ENCODE results near the gene NOP14.

NOP14 gene

DNA sequence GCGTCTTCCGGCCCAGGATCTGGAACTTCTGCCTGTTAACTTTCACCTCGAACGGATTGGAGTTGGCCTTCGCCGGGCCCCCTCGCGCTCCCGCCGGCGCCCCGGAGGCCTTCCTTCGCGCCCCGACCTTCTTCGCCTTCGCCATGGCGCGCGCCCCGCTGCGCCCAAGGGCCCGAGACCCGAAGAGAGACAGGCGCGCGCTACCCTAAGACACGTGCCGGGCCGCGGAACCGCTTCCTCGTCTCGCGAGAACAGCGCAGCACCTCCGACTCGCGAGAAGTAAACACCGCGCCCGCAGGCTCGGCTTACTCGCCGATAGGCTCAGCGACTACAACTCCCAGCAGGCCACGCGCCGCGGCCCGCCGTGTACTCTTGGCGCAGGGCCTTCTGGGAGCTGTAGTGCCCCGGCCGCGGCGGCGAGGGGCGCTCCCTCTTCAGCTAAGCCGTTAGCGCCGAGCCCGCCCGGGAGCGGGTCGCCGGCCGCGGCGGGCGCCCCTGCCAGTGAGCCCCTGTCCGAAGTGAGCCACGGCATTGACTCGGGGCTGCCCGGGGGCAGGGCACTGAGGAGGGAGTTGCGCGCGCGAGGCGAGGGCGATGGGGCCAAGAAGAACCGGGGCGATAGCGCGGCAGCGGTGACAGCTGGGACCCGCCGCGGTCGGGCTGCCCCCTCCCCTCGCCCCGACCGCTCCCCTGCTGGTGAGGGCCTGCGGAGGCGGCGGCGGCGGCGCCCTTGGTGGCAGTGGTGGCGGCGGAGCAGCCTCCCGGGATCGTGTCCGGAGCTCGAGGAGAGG, at the start of gene NOP14, which contains the start of gene GRK4:
Gene NOP14 (minus strand): TSS at position 232 of the 791 bp plus-strand sequence. CDS start 87 bp downstream, at position 145.
Gene GRK4 (plus strand): TSS at position 397 of the 791 bp plus-strand sequence. CDS start 500 bp downstream, outside the sequence.
- H3K9me2 ChIP-seq (replicated peaks; ENCODE audit: control insufficient read depth, low read length): no peaks in the 10 kb centered on the region
- TF ChIP-seq EZH2phosphoT487 (IDR thresholded peaks at IDR 0.05; ENCODE audit: borderline replicate concordance, low read length): no peak
- TF ChIP-seq, protein P1, sequence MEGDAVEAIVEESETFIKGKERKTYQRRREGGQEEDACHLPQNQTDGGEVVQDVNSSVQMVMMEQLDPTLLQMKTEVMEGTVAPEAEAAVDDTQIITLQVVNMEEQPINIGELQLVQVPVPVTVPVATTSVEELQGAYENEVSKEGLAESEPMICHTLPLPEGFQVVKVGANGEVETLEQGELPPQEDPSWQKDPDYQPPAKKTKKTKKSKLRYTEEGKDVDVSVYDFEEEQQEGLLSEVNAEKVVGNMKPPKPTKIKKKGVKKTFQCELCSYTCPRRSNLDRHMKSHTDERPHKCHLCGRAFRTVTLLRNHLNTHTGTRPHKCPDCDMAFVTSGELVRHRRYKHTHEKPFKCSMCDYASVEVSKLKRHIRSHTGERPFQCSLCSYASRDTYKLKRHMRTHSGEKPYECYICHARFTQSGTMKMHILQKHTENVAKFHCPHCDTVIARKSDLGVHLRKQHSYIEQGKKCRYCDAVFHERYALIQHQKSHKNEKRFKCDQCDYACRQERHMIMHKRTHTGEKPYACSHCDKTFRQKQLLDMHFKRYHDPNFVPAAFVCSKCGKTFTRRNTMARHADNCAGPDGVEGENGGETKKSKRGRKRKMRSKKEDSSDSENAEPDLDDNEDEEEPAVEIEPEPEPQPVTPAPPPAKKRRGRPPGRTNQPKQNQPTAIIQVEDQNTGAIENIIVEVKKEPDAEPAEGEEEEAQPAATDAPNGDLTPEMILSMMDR (IDR thresholded peaks at IDR 0.05; ENCODE audit: low read depth, low read length, poor library complexity, severe bottlenecking): no peak
- peaks cover 8% of the 10 kb centered on the region; the same call in 1 of the 2 replicates for H3F3A ChIP-seq (ENCODE audit: control insufficient read depth, insufficient read depth)
- peaks cover 51% of the 10 kb centered on the region for H3K79me2 ChIP-seq (ENCODE audit: control insufficient read depth, low read length)
- H3K27ac ChIP-seq (ENCODE audit: low read depth, low read length): peak within 1 kb of the TSS; percentile 70
- H3K4me3 ChIP-seq (ENCODE audit: low read length): peak within 1 kb of the TSS; percentile 91
- peaks cover 15% of the 10 kb centered on the region for H4K20me1 ChIP-seq (ENCODE audit: control insufficient read depth, insufficient read depth, low read depth, low read length)
- H3K9me3 ChIP-seq (ENCODE audit: control insufficient read depth, insufficient read depth, low read length): no peaks in the 10 kb centered on the region
- peak within 1 kb of the TSS; percentile 77 for H3K4me2 ChIP-seq (ENCODE audit: low read length)
- peaks cover 39% of the 10 kb centered on the region for H3K36me3 ChIP-seq (ENCODE audit: control insufficient read depth, low read length)
- H3K27me3 ChIP-seq (ENCODE audit: control insufficient read depth, low read length): no peaks in the 10 kb centered on the region
- peaks cover 21% of the 10 kb centered on the region for H3K4me1 ChIP-seq (ENCODE audit: control insufficient read depth, low read length)

DNA sequence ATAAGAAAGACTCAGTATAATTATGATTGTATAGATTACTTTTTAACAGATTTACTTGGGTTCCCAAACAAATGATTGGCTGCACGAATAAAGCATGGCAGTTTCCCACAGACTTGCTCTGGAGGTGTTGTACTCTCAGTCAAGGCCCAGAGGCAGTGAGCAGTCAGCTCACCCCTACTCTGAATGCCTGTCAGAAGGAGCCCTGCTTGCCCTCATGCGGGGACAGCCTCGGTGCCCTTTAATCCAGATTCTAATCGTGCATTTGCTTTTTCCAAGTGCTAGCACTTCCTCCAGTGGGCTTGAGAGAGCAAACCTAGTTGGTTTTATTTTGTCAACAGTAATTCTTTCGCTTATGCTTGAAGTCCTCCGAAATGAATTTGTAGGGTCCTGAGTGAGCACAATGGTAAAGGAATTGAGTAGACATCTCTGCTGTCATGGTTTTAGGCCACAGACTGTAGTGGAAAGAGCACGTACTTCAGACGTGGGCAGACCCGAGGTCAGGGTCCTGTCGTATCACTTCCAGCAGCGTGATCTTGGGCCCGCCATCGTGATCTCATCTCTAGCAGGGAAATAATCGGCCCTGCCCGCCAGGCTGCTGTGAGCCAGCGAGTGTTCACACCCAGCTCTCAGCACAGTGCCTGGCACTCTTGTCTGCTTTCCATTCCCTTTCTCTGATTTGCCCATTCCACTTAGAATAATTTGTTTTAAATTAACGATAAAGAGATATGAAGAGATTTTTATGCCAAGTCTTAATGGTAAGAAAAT, 48.4 kb upstream of the NOP14 start:
- no peaks in the 10 kb centered on the region for H3K4me1 ChIP-seq (ENCODE audit: control insufficient read depth, low read length)
- H3K9me3 ChIP-seq (ENCODE audit: control insufficient read depth, insufficient read depth, low read length): no peaks in the 10 kb centered on the region
- no peaks in the 10 kb centered on the region for H3K79me2 ChIP-seq (ENCODE audit: control insufficient read depth, low read length)
- H3K36me3 ChIP-seq (ENCODE audit: control insufficient read depth, low read length): no peaks in the 10 kb centered on the region
- no peaks in the 10 kb centered on the region for H4K20me1 ChIP-seq (ENCODE audit: control insufficient read depth, insufficient read depth, low read depth, low read length)
- no peak for TF ChIP-seq EZH2phosphoT487 (IDR thresholded peaks at IDR 0.05; ENCODE audit: borderline replicate concordance, low read length)
- TF ChIP-seq, protein P1 (IDR thresholded peaks at IDR 0.05; ENCODE audit: low read depth, low read length, poor library complexity, severe bottlenecking): no peak
- no peak overlapping the region for H3K27ac ChIP-seq (ENCODE audit: low read depth, low read length)
- no peak overlapping the region for H3K4me3 ChIP-seq (ENCODE audit: low read length)
- no peaks in the 10 kb centered on the region for H3F3A ChIP-seq (ENCODE audit: control insufficient read depth, insufficient read depth)
- no peak overlapping the region for H3K4me2 ChIP-seq (ENCODE audit: low read length)
- peaks cover 10% of the 10 kb centered on the region for H3K27me3 ChIP-seq (ENCODE audit: control insufficient read depth, low read length)
- no peaks in the 10 kb centered on the region for H3K9me2 ChIP-seq (replicated peaks; ENCODE audit: control insufficient read depth, low read length)

DNA sequence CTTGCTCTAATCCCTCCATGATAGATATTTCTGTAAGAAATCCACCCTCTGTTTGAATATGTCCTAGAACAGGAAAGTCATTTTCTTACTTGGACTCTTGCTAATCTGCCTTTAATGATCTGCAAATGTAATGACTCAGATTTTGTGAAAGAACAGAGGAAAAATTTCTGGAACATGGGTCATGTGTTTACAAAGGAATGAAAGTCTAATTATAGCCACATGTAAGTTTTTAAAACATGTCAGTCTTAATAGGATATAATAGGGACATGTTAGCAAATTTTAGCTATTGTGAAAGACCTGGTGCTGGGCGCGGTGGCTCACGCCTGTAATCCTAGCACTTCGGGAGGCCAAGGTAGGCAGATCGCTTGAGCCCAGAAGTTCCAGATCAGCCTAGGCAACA, 47.8 kb upstream of the NOP14 start:
- H4K20me1 ChIP-seq (ENCODE audit: control insufficient read depth, insufficient read depth, low read depth, low read length): no peaks in the 10 kb centered on the region
- H3K27ac ChIP-seq (ENCODE audit: low read depth, low read length): no peak overlapping the region
- H3F3A ChIP-seq (ENCODE audit: control insufficient read depth, insufficient read depth): no peaks in the 10 kb centered on the region
- H3K4me2 ChIP-seq (ENCODE audit: low read length): no peak overlapping the region
- H3K9me2 ChIP-seq (replicated peaks; ENCODE audit: control insufficient read depth, low read length): no peaks in the 10 kb centered on the region
- no peak for TF ChIP-seq EZH2phosphoT487 (IDR thresholded peaks at IDR 0.05; ENCODE audit: borderline replicate concordance, low read length)
- TF ChIP-seq, protein P1 (IDR thresholded peaks at IDR 0.05; ENCODE audit: low read depth, low read length, poor library complexity, severe bottlenecking): no peak
- no peak overlapping the region for H3K4me3 ChIP-seq (ENCODE audit: low read length)
- H3K4me1 ChIP-seq (ENCODE audit: control insufficient read depth, low read length): no peaks in the 10 kb centered on the region
- H3K9me3 ChIP-seq (ENCODE audit: control insufficient read depth, insufficient read depth, low read length): no peaks in the 10 kb centered on the region
- H3K27me3 ChIP-seq (ENCODE audit: control insufficient read depth, low read length): peaks cover 10% of the 10 kb centered on the region
- no peaks in the 10 kb centered on the region for H3K36me3 ChIP-seq (ENCODE audit: control insufficient read depth, low read length)
- no peaks in the 10 kb centered on the region for H3K79me2 ChIP-seq (ENCODE audit: control insufficient read depth, low read length)
